Stimulated activated CD4-positive, alpha-beta T cell treated with anti-CD3 and anti-CD28 coated beads, TNF-alpha, amount 100 ng/mL, for 24 hours (primary cell): ENCODE measurements around the gene CLEC3B.
A peak's percentile ranks its signal among the peaks of the same experiment; 100 is the strongest.
"Not testable (repeated sequence)": the region's sequence is repeated elsewhere in the genome, so short reads cannot be mapped to it uniquely, and the experiment has no call there.

Experiments used
- DNase-seq, 3 experiments: peaks; one replicate each; pipeline ENCODE4 v3.0.0-alpha.2; 2020; ENCODE audit warnings: low read depth in 3 of 3

Gene CLEC3B

GRCh38 chr3:45035441-45036301 lies 9.6 kb downstream of the CLEC3B start:
- peak in 2 of 3 experiments; percentile 6 to 21 for DNase-seq

DNA sequence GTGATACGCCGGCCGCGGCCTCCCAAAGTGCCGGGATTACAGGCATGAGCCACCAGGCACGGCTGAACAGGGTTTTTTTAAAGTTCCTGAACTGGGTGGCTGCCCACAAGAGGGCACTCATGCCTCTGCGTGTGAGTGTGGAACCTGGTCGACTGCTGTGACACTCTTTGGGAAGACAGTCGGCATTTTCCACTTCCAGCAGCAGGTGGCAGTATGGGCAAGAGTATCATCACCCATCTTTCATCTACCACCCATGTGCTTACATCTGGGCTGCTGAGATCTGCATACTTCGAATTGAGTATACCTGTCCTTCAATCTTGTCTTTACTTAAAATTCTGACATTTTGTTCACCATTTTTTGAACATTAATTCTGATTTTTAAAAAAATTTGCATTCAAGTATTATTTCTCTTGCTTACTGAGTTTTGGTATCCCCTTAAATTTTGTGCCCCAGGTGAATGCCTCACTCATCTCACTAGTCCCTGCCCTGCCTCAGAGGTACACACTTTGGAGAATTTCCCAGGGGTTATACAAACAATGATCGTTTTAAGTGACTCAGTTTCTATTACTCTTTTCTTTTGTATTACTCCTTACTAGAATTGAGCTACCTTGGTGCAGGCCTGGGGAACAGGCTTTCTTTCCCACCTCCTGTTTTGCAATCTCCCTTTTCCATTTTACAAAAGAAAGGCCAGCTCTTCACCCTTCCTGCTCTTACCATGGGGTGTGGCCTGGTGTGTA lies 11.8 kb downstream of the CLEC3B start:
- DNase-seq: peak; percentile 79 to 92 (median 88)

DNA sequence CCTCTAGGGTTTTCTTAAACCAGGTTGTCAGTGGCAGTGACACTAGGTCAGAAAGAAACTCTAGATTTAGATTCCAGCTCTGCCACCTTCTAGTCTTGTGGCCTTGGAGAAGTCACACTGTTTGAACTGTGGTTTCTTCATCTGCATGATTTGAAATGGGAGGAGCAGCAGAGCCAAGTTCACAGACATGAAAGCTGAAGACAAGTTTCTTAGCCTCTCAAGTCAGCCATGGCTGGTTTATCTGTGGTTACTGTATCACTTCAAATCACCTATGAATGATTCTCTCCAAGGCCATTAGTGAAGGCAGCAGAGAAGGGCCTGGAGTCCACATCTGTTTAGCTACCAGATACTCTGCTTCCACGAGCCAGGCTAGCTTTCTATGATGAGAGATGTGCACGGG lies 15.6 kb downstream of the CLEC3B start:
- DNase-seq: no peak

DNA sequence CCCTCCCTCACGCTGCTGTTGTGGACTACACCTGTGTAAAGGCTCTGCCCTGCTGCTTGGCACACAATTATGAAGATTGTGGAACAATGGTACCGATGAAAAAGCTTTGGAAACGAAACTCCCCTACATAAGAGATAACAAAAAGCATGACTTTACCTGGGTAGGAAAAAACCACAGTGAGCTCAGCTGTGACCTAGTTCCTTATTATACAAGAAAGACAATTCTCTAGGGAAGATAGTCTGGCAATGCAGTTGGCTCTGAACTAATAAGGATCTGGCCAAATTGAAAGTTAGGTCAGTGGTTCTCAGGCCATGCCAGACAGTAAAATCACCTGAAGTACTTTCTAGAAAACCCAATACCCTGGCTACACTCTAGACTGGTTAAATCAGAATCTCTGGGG lies 16.1 kb downstream of the CLEC3B start:
- DNase-seq: no peak

GRCh38 chr3:45043728-45044299 lies 17.7 kb downstream of the CLEC3B start:
- no peak for DNase-seq

DNA sequence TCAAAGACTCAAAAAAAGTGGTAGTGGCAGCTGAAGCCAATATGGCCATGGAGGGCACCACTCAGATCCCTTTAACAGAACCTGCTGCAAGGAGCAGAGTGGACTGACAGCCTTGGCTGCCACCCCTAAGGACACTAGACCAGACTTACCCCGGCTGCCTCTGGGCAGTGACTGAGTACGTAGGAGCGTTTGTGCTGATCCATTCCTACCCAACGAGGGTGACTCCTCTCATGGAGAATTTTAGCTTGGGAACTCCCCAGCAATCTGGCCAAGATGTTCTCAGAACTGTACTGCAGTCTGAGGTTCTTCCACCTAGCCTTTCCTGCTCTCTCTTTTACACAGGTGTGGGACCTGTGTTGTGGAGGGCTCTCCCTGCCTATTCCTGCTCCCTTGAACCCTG lies 22.1 kb downstream of the CLEC3B start:
- DNase-seq: no peak

DNA sequence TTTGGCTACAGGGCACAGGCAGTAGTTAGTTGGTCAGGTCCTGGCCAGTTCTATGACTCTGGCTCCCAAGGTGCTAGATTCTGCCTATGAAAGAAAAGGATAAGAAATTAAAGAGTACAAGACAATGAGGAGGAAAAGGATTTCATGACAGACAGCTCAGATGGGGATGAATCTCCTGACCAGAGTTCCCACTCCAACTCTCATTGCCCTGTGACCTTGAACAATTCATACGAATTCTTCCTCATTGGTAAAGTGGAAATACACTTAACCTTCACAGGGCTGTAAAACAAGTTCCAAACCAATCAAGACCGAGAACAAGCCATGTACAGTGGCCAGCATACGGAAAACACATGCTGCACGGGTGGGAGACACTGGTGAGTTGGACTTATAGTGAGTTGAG lies 23.7 kb downstream of the CLEC3B start:
- no peak for DNase-seq

DNA sequence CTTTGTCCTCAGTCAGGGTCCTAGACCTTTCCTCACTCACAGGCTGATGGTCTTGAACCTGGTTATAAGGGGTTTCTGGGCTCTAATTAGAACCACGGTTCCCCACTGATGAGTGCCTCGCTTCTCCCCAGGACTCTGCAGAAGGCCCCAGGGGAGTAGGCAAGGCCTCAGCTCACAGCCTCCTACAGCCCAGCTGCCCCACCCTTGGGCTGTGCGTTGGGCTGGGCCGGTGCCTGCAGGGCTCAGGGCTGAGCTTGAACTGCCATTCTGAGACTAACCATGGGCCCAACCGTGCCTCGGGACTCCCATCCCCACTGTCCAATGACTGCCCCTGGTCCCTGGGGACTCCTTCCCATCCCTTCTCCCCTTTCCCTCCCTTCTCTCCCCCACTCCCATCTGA lies 25.6 kb downstream of the CLEC3B start:
- DNase-seq: no peak

DNA sequence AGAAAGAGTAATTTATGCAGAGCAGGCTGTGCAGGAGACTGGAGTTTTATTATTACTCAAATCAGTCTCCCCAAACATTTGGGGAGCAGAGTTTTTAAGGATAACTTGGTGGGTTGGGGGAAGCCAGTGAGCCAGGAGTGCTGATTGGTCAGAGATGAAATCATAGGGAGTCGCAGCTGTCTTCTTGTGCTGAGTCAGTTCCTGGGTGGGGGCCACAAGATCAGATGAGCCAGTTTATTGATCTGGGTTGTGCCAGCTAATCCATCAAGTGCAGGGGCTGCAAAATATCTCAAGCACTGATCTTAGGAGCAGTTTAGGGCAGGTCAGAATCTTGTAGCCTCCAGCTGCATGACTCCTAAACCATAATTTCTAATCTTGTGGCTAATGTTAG lies 27.7 kb downstream of the CLEC3B start:
- not testable (repeated sequence) for DNase-seq

- DNase-seq: no peak
Observed at GRCh38 chr3:45054196-45054857, 28.2 kb downstream of the CLEC3B start.

DNA sequence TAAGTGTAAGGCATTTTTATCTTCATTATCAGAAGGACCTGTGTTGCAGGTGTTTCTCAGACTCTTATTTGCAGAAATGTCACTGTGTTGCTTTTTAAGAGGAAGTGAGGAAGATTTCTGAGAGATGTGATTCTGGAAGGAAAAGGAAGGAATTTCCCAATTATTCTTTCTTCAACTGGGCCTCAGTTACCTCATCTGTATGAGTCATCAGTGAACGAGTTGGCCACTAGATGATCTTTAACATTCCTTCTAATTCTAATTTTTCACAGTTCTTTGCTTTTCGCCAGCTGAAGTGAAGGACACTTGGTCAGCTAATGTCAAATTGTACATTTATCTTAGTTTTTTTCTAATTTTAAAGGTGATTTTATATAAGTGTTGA lies 28.9 kb downstream of the CLEC3B start:
- DNase-seq: no peak

DNA sequence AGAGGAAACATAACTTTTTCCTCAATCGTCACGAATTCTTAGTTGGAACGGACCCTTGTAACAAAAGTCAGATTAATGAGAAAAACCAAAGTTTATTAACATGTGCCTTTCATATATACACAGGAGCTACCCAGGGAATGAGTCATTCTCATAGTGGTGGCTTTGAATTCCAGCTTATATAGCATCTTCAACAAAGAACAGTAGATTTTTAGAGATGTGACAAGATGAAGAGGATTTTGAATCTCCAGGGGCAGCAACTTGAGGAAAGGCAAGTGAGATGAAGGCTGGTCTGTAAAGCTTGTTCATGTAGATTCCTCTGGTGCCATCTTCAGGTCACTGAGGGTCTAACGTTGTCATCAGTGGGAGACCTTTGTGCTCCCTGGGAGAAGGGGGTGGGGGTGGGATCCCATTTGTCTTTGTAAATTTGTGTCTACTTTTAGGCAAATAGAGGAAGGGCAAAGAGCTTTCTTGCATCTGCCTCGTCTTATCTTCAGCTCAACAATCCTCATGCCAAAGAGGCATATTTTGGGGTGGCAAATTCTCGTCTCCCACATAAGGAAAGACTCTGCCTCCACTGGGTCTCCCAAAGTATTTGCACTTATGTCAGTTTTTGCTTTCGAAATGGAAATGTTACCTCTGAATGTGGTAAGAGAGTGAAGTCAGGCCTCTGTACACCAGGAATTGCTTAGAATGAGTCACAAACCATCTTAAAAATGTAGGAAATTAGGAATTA lies 29.5 kb downstream of the CLEC3B start:
- DNase-seq: no peak

DNA sequence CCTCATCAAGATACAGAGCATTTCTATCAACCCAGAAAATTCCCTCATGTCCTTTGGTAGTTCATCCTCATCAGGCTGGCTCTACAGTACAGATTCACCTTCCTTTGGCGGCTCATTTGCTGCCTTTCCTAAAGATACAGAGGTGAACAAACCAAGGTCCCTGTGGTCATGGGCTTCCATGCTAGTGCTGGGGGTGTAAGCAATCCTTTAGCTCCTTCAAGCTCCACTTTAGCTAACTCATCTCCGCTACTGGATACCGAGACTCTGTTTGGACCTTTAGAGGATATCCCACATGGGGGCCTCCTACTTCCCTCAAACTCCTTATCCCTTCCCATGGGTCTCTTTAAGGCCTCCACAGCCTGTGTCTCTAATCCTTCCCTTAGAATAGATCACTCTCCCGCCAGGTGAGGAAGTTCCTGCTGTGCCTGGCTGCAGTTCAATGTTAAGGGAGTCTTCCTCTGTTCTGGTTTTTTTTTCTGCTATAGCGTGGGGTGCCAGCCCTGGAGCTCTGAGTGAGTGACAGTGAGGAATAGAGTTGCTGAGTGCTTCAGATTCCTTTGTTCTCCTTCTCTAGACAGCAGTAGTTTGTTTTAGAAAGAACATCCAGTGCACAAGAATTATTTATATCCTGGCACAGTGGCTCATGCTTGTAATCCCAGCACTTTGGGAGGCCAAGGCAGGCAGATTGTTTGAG lies 30.7 kb downstream of the CLEC3B start:
- DNase-seq: no peak

- DNase-seq: no peak
Observed at GRCh38 chr3:45057557-45057956, 31.5 kb downstream of the CLEC3B start.

- DNase-seq: no peak
Observed at GRCh38 chr3:45059132-45059531, 33.0 kb downstream of the CLEC3B start.

DNA sequence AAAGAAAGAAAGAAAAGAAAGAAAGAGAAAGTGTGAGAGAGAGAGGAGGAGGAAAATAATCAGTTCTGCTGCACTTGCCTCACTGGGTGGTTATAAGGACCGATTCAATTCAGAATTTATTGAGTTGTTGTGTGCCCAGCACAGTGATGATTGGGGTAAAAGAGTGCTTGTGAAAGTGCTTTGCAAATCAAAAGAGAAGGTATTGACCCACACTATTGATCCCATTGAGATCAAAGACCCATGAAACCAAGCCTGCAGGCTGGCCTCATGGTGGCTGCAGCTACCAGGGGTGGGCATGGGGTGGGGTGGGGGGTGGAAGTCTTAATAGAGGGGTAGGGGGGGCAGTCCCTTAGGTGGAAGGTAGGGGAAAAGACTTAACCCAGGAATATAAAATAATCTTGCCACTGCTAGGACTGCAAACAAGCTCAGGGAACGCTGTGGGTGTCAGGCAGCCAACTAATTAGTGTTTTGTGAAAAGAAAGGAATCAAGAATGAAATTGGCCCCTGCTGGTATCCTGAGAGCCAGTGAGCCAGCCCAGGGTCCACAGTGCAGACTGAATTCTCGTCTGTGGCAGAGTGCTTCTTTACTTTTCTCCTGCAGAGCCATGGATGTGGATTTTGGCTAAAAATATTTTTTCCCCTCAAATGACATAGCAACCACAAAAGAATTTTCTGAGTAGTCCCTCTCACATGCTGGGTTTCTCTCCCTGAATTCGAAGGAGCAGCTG lies 34.2 kb downstream of the CLEC3B start:
- no peak for DNase-seq

- no peak for DNase-seq
Observed at GRCh38 chr3:45062697-45063070, 36.6 kb downstream of the CLEC3B start.

DNA sequence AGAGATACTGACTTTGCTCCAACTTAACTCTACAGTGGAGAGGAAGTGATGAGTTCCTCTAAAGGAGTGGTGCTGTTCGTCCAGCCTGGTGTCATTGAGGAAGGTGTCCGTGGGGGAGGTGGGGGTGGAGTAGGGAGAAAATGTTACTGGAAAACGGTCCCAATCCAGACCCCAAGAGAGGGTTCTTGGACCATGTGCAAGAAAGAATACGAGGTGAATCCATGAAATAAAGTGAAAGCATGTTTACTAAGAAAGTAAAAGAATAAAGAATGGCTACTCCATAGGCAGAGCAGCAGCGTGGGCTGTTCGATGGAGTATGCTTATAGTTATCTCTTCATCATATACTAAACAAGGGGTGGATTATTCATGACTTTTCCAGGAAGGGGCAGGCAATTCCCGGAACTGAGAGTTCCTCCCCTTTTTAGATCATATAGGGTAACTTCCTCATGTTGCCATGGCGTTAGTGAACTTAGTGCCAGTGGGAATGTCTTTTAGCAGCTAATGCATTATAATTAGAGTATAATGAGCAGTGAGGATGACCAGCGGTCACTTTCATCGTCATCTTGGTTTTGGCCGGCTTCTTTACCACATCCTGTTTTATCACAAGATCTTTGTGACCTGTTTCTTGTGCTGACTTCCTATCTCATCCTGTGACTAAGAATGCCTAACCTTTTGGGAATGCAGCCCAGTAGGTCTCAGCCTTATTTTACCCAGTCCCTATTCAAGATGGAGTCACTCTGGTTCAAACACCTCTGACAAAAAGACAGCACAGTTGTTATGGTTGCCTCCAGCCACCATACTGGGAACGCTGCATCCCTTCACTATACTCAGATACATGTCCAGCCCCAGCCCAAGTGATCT lies 38.6 kb downstream of the CLEC3B start:
- peak; percentile 8 to 49 (median 47) for DNase-seq

GRCh38 chr3:45065373-45065720 lies 39.2 kb downstream of the CLEC3B start:
- no peak for DNase-seq
